ENCODE results near the gene METTL26.

- no peak for TF ChIP-seq CTCF (IDR thresholded peaks at IDR 0.05)
- peak in 1 of 3 donors; percentile 39 for TF ChIP-seq POLR2AphosphoS5 (IDR thresholded peaks at IDR 0.05)
These were observed 45.8 kb downstream of the METTL26 start for GRCh38 chr16:590188-590814.

Measured in breast epithelium (tissue), 3 donors.